ENCODE measurements around the gene ICE2.

GRCh38 chr15:60384526-60385126 lies 94.3 kb downstream of the ICE2 start:
- TF ChIP-seq CTCF (IDR thresholded peaks at IDR 0.05; ENCODE audit: insufficient read depth, low read depth, low read length) (no peak), EZH2 (IDR thresholded peaks at IDR 0.05; ENCODE audit: insufficient read depth, low read length) (no peak)

Measured in astrocyte (in vitro differentiated cells and primary cell).